Hepatocyte (in vitro differentiated cells): Measurements from ENCODE around the gene CTNND2. TPM values are rescaled to one million over a fixed set of nuclear protein-coding genes. Genes with fewer than 3 reads are reported as not detected.

Experiments
- DNase-seq: peaks from one replicate; pipeline ENCODE4 v3.0.0-alpha.2; 2016; ENCODE audit warnings: low spot score
- H2AFZ ChIP-seq: fragments of 200-600 bp; sonication (generic); 2 replicates; pipeline ENCODE4 v1.6.0; 2016; ENCODE audit warnings: antibody characterized with exemption, mild to moderate bottlenecking
- H3K27ac ChIP-seq: fragments of 200-600 bp; sonication (generic); 2 replicates; pipeline ENCODE4 v1.5.1; 2016; ENCODE audit warnings: mild to moderate bottlenecking
- H3K27me3 ChIP-seq: fragments of 200-600 bp; sonication (generic); 2 replicates; pipeline ENCODE4 v1.6.1; 2016
- H3K36me3 ChIP-seq: fragments of 200-600 bp; sonication (generic); replicated peaks from 2 replicates; pipeline ENCODE4 v1.5.1; 2016; ENCODE audit warnings: low read depth; ENCODE audit not compliant: insufficient read depth
- H3K4me1 ChIP-seq: fragments of 200-600 bp; sonication (generic); 2 replicates; pipeline ENCODE4 v1.5.1; 2016; ENCODE audit warnings: mild to moderate bottlenecking, moderate library complexity; ENCODE audit not compliant: insufficient read depth
- H3K4me2 ChIP-seq: fragments of 200-600 bp; sonication (generic); 2 replicates; pipeline ENCODE4 v1.6.0; 2016
- H3K4me3 ChIP-seq: fragments of 200-600 bp; sonication (generic); 2 replicates; pipeline ENCODE4 v1.5.1; 2016; ENCODE audit warnings: mild to moderate bottlenecking
- H3K79me2 ChIP-seq: fragments of 200-600 bp; sonication (generic); 2 replicates; pipeline ENCODE4 v1.6.0; 2017; ENCODE audit warnings: mild to moderate bottlenecking
- H3K9me2 ChIP-seq: fragments of 200-600 bp; sonication (generic); replicated peaks from 2 replicates; pipeline ENCODE4 v1.6.0; 2017; ENCODE audit warnings: mild to moderate bottlenecking; ENCODE audit not compliant: insufficient read depth
- H3K9me3 ChIP-seq: fragments of 200-600 bp; sonication (generic); 2 replicates; pipeline ENCODE4 v1.5.1; 2016; ENCODE audit warnings: low read depth, mild to moderate bottlenecking
- H4K20me1 ChIP-seq: fragments of 200-600 bp; sonication (generic); 2 replicates; pipeline ENCODE4 v1.6.0; 2016; ENCODE audit warnings: mild to moderate bottlenecking; ENCODE audit not compliant: insufficient read depth, poor library complexity, severe bottlenecking
- CTCF ChIP-seq: fragments of 200-600 bp; sonication (generic); IDR thresholded peaks from 2 replicates; pipeline ENCODE4 v1.5.1; 2016; ENCODE audit warnings: antibody characterized with exemption, mild to moderate bottlenecking; ENCODE audit not compliant: poor library complexity
- EZH2 ChIP-seq: fragments of 200-600 bp; sonication (generic); IDR thresholded peaks from 2 replicates; pipeline ENCODE4 v1.6.1; 2016; ENCODE audit warnings: antibody characterized with exemption, mild to moderate bottlenecking, borderline replicate concordance
- EZH2phosphoT487 ChIP-seq: fragments of 200-600 bp; sonication (generic); IDR thresholded peaks from one replicate; pipeline ENCODE4 v1.6.1; 2018; ENCODE audit warnings: antibody characterized with exemption, mild to moderate bottlenecking, low read depth, moderate library complexity; ENCODE audit not compliant: unreplicated experiment, severe bottlenecking
- WGBS: methylation state at CpG from one replicate; pipeline ENCODE4 v1.1.6; 2016; ENCODE audit warnings: low lambda C conversion rate; ENCODE audit errors: missing lambda C conversion rate; 5-methylcytosine and 5-hydroxymethylcytosine counted together
- polyA plus RNA-seq: library from polyadenylated mRNA; unstranded; fragments of >200 nt; fragmentation: Nextera tagmentation; extraction: Ambion mirVana; gene quantifications from 2 replicates; pipeline ENCODE4 v1.2.1, GENCODE V29; 2016
- total RNA-seq: library from RNA; depleted of rRNA; stranded (reverse); fragments of >200 nt; gene quantifications from 2 replicates; pipeline ENCODE4 v1.2.3, GENCODE V29; 2014

The CTNND2 gene
- total and polyA plus RNA-seq, 2 experiments from 2014 or later: 27.5 to 30.3 TPM

DNA sequence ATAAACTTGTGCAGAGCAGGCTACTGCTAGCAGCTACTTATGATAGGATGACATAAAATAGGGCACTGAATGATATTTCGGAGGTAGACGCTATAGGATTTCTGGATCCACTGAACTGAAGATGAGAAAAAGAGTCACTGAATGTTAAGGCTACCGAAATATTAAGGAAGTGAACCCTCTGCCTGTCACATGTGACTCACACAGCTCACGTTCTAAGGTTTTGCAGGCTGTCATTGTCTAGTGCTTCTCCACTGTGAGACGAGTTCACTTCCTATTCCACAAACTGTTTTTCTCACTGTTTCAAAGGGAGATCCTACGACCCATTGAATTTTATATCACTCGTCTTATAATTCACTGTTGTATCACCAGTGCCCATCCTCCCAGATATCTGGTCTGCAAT is 100.8 kb downstream of the CTNND2 start:
- no peaks in the 10 kb centered on the region for H3K9me2 ChIP-seq
- H3K4me2 ChIP-seq: no peak overlapping the region
- H2AFZ ChIP-seq: no peak overlapping the region
- no peaks in the 10 kb centered on the region for H3K27me3 ChIP-seq
- no peaks in the 10 kb centered on the region for H3K79me2 ChIP-seq
- TF ChIP-seq EZH2phosphoT487 (no peak), EZH2 (no peak), CTCF (no peak)
- WGBS: 90% methylated on average over 7 of the region's 7 CpGs
- H3K36me3 ChIP-seq: no peaks in the 10 kb centered on the region
- no peaks in the 10 kb centered on the region for H3K4me1 ChIP-seq
- H4K20me1 ChIP-seq: no peaks in the 10 kb centered on the region
- no peak for DNase-seq
- H3K9me3 ChIP-seq: no peaks in the 10 kb centered on the region
- no peak overlapping the region for H3K4me3 ChIP-seq
- H3K27ac ChIP-seq: no peak overlapping the region

- Histone ChIP-seq H3K79me2 (no peaks in the 10 kb centered on the region), H3K9me2 (no peaks in the 10 kb centered on the region), H3K36me3 (no peaks in the 10 kb centered on the region), H2AFZ (no peak overlapping the region), H3K9me3 (no peaks in the 10 kb centered on the region), H3K27ac (no peak overlapping the region), H3K4me1 (no peaks in the 10 kb centered on the region), H3K4me3 (no peak overlapping the region), H3K4me2 (no peak overlapping the region), H3K27me3 (no peaks in the 10 kb centered on the region), H4K20me1 (no peaks in the 10 kb centered on the region)
- 80% methylated on average over 2 of the region's 2 CpGs for WGBS
- DNase-seq: no peak
- TF ChIP-seq CTCF: no peak
- TF ChIP-seq EZH2phosphoT487: no peak
- TF ChIP-seq EZH2: no peak
These were observed 103.2 kb downstream of the CTNND2 start for GRCh38 chr5:11801061-11801460.

DNA sequence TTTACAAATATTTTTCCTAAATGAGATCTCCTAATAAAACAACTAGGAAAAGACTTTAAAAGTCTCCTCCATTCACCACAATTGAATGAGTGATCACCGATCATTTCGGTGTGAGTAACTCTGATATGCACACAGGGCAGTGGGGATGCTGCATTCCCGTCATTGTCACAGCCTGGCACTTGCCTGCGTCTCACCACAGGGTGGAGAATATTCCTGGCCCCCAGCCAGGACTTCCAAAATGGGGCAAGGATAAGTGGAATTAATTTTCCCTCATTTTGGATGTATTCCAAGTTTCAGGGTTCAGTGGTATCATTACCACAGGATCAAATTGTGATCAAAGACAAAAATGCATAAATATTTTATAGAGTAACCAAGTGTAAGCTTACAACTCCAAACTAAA is 107.1 kb downstream of the CTNND2 start:
- Histone ChIP-seq H3K4me2 (no peak overlapping the region), H3K9me2 (no peaks in the 10 kb centered on the region), H3K36me3 (no peaks in the 10 kb centered on the region), H3K27ac (no peak overlapping the region), H2AFZ (no peak overlapping the region), H4K20me1 (no peaks in the 10 kb centered on the region), H3K4me3 (no peak overlapping the region), H3K9me3 (no peaks in the 10 kb centered on the region), H3K4me1 (no peaks in the 10 kb centered on the region), H3K79me2 (no peaks in the 10 kb centered on the region), H3K27me3 (no peaks in the 10 kb centered on the region)
- TF ChIP-seq CTCF: no peak
- no peak for TF ChIP-seq EZH2
- TF ChIP-seq EZH2phosphoT487: no peak
- DNase-seq: no peak
- WGBS: 50% methylated on average over 4 of the region's 4 CpGs

DNA sequence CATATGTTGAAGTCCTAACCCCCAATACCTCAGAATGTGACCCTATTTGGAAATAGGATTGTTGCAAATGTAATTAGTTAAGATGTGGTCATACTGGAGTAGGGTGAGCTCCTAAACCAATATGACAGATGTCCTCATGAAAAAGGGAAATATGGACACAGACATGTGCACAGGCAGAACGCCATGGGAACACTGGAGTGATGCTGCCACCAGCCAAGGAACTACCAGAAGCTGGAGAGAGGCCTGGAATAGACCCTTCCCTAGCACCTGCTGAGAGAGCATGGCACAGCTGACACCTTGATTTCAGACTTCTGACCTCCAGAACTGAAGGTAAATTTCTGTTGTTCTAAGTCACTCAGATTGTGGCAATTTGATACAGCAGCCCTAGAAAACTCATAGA is 110.8 kb downstream of the CTNND2 start:
- no peak for DNase-seq
- Histone ChIP-seq H3K9me3 (no peaks in the 10 kb centered on the region), H3K9me2 (no peaks in the 10 kb centered on the region), H3K79me2 (no peaks in the 10 kb centered on the region), H2AFZ (no peak overlapping the region), H3K4me3 (no peak overlapping the region), H3K36me3 (no peaks in the 10 kb centered on the region), H3K27ac (no peak overlapping the region), H3K4me1 (no peaks in the 10 kb centered on the region), H3K27me3 (no peaks in the 10 kb centered on the region), H4K20me1 (no peaks in the 10 kb centered on the region), H3K4me2 (no peak overlapping the region)
- WGBS: 83% methylated on average over 1 of the region's 1 CpG
- TF ChIP-seq CTCF: no peak
- TF ChIP-seq EZH2: no peak
- no peak for TF ChIP-seq EZH2phosphoT487
